WTC11 (cell line): Measurements from ENCODE around the gene TPSAB1.

ENCODE experiments used
- ATF1 ChIP-seq: sonication (generic); formaldehyde crosslinking; IDR thresholded peaks from 2 replicates; pipeline ENCODE4 v1.8.1; 2023; ENCODE audit warnings: mild to moderate bottlenecking, moderate library complexity, missing genetic modification reagents
- MXD4 ChIP-seq: fragments of 250-450 bp; sonication (Bioruptor Pico); IDR thresholded peaks from 2 replicates; pipeline ENCODE4 v1.8.0; 2021; ENCODE audit warnings: mild to moderate bottlenecking, moderate library complexity, borderline replicate concordance

DNA sequence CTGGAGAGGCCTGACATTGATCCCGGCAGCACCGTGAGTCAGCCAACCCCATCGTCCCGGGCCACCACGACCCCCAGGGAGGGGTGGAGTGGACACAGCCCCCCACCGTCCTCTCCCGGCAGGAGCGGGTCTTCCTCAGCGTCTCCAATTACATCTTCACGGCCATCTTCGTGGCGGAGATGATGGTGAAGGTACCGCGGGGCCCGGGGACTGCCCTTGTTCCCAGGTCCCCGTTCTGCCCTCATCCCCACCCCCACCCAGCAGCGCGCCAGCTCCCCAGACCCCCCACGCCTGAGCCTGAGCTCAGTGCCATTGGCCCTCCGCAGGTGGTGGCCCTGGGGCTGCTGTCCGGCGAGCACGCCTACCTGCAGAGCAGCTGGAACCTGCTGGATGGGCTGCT lies 30.0 kb upstream of the TPSAB1 start:
- TF ChIP-seq ATF1 (CRISPR knock-in tag) = no peak
- no peak for TF ChIP-seq MXD4
